HG03045 (cell line): Measurements from ENCODE around the gene PIGA.
"Not testable (repeated sequence)": the region's sequence is repeated elsewhere in the genome, so short reads cannot be mapped to it uniquely, and the experiment has no call there.

Experiments
- ATAC-seq: cut with Tn5 transposase; IDR thresholded peaks from one replicate; pipeline ENCODE4 v1.9.1; 2021; ENCODE audit warnings: mild to moderate bottlenecking, moderate library complexity; ENCODE audit not compliant: unreplicated experiment

PIGA gene

DNA sequence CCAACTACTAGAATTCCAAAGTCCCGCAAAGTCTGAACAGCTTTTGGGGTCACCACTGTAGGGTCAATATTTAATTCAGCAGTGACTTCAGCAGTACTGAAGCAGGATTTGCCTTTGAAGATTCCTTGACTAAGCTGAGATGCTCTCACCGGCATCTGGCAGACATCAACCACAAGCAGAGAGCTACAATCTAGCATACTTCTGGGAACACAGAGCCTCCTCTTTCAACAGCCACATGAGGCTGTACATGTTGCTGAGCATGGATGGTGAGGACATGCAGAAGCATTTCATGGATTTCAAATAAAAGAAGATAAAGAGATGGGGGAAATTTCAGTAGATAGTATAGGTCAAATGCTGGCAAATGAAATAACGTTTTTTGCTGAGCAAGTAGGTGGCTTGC, 13.3 kb downstream of the PIGA start:
- ATAC-seq = no peak

DNA sequence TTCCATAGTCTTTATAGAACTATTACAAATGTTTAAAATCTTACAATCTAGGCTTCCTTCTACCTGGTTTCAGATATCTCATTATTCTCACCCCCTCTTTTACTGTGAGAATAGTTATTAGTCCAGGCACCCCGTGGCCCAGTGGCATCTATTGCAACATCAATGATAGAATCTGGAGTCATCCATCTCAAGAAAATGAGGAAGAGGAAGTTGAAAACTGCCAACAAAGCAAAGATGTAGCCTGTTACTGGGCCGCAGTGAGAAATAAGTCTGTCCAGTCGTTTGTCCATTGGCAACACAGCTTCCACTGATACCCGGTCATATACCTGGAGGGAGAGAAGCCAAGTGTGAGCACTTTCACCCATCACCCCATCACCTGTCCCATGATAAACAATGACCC, 13.9 kb downstream of the PIGA start:
- no peak for ATAC-seq

DNA sequence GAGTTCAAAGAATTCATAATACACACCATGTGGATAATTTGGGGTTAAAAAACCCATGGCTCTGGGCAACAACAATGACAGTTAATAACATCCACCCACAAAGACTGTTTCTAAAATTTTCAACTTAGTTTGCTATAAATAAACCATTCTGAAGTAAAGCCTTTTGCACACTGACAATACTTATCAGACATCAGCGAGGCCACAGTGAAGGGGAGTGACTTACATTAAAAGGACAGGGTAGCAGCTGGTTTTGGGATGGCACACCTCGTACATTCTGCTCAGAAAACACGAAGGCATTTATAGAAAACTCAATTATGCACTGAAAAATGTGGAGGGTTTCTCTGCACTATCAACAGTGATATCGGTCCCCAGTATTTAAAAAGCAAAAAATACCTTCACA, 15.0 kb downstream of the PIGA start:
- no peak for ATAC-seq

DNA sequence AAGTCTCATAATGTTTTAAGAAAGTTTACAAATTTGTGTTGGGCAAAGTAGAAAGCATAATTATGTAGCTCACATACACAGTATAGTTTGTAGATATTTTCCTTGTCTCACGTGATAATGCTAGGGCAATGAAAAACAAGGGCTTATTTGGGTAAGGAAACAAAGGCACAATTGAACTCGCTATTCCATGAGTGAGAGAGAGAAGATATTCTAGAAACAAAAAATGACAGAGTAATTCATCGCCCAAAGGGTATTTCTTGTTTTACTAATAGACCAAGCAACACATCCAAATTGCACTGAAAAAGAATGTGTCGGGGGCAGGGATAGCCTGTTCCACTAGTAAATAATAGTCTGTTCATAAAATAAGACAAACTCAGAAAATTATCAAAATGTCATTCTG, 16.2 kb downstream of the PIGA start:
- no peak for ATAC-seq

DNA sequence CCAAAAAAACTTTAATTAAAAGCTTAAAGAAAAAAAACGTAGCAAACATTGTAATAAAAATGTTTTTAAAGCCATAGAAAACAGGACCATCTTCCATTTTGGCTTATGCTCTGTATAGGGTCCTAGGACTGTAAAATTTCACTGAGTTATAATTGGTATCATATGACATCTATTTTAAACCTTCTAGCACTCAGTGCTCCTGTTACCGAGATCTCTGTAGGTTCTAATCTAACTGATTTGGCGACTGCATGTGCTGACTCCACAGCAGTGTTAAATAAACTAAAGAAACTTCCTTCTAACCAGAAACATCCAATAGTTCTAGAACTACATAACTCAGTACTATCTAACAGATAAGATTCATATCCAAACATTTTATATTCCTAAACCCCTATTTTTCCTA, 19.8 kb downstream of the PIGA start, which contains the start of gene ASB11:
ASB11 (minus strand) TSS at position 132 of the 400 bp plus-strand sequence; CDS start at position 97, 35 bp downstream.
- ATAC-seq = no peak

DNA sequence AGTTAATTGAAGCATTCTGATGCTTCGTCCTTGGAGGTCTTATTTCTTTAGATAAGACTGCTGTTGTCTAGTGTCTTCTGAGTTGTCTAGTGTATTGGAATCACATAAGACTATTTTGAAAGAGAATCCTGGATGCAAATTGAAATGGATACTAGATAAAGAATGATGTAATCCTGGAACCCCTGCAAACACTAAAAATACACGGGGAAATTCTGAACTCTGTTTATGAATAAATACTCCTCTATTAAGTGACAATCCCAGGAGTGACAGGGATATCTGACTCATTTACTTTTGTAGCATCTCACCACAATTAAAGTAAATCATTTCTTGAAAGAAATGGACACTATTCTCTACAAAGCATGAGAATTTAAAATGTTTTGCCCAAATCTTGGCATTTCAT, 20.9 kb downstream of the PIGA start:
- ATAC-seq = no peak

DNA sequence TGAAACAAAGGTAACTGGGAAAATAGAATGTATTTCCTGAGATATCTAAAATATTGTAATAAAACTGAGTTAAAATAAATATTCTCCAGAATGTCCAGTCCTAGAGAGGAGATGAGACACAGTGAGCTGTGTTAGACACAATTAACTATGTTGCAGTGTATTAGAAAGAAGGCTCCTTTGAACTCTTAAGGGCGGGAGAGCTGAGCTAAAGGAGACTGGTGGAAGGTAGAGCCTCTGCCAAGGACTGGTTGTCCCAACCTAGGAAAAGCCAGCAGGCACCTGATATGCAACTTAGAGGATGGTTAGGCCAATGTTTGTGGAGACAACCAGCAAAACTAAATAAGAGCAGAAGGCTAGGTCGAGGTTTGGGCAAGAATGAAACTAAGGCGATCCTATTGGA, 24.2 kb downstream of the PIGA start:
- ATAC-seq = no peak

DNA sequence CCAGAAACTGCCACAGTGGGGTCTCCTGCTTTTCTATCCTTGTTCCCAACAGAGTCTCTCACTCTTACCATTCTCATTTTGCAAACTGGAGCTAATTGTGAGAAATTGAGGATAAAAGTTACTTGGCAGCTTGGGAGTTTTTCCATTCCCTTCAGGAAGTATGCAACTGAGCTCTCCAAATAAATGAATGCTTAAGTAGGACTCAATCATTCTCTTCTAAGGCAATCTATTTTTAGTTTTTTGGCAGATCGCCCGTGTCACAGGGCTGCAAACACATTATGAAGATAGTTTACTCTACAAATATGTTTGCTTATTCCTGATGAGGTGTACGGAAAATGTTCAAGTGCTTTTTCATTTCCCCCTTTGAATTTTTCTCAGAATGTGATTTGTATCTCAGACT, 25.2 kb downstream of the PIGA start:
- no peak for ATAC-seq

DNA sequence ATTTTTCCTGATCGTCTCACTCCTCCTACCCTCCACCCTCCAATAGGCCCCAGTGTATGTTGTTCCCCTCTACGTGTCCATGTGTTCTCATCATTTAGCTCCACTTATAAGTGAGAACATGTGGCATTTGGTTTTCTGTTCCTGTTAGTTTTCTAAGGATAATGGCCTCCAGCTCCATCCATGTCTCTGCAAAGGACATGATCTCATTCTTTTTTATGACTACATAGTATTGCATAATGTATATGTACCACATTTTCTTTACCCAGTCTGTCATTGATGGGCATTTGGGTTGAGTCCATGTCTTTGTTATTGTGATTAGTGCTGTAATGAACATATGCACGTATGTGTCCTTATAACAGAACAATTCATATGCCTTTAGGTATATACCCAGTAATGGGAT, 29.4 kb downstream of the PIGA start:
- ATAC-seq = not testable (repeated sequence)

DNA sequence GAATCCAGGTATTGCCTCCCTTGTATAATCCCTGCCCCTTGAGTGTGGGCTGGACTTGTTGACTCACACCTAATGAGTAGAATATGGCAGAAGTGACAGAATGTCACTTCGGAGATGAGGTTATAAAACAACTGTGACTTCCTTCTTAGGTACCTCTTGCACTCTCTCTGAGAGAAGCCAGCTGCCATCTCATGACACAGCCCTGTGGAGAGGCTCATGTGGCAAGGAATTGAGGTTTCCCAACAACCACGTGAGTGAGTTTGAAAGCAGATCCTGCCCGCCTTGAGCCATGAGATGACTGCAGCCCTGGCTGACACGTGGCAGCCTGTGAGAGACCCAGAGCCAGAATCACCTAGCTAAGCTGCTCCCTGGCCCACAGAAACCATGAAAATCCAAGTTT, 33.4 kb downstream of the PIGA start:
- ATAC-seq = no peak

DNA sequence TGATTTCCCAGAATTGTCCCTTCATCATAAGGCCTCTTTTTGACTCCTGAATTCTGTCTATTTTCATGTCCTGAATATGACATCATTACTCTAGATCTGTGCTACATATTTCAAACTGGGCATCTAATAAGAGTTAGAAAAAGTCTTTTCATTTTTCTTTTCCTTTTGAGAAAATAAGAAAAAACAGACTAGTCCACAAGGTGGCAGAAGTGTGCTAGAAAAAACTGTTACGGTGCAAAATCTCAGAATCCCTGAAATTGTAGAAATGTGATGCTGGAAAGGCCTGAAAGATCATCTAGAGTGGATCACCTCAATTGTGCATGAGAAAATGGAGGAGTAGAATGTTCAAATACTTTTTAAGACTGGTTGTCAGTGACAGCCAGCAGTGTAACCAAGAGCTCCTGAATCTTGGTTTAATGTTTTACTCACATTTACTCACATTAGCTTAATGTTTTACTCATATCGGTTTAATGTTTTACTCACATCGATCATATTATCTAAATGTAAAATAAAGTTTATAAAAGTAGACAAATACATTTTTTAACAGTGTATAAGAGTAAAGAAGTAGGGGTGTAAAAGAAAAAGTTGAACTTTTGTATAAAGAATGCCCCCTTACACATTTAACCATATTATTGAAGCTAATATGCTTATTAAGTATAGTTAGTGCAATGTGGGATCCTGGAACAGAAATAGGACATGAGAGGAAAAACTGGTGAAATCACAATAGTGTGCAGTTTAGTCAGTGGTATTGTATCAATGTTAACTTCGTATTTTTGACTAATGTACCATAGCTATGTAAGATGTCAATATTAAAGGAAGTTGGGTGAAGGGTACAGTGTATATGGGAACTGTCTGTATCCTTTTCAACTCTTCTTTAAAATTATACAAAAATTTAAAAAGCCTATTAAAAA, 35.1 kb downstream of the PIGA start:
- no peak for ATAC-seq

DNA sequence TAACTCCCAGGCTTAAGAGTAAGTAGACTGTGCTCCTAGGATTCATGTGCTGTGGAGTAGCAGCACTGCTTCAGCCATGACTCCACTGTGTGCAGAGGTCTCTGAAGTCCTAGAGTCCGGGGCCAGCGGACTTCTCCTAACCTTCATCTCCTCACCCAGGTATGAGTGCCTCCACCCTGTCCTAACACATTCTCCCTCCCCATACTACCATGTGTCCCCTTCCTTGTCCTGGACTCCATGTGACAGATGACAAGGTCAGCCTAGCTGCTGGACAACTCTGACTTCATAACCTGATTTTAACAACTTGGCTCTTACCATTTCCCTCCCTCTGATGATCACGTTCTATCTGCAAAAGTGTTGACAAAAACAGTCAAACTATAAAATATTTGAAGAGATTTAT, 36.5 kb downstream of the PIGA start:
- no peak for ATAC-seq

DNA sequence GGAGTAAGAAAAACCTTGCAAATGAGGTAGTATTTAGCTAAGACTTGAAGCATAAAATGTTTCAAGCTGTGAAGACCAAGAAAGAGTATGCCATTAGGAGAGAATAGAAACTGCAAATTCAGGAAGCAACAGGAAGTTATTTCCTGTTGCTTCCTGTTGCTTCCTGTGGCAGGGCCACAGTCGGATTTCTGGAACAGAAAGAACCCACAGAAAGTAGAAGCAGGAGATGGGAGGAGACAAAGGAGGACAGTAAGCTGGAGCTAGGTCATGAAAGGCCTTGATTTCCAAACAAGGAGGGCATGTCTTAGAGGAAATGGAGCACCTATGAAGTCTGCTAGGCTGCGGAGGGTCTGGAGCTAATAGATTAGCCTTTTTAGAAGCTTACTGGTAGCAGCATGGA, 37.1 kb downstream of the PIGA start:
- ATAC-seq = no peak

DNA sequence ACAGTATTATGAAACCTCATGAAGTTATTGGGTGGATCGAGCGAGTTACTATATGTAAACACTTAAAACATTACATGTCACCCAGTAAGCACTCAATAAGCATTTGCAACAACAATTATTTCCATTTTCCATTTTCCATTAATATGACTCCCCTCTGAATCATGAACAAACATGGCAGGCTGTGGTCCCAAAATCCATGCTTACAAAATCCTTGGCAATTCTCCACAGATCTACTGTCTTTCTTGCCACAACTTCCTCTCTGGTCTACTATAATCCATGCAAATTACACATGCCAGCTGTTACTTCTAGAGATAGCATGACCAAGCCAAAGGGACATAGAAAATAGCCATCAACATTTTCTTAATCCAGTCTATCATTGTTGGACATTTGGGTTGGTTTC, 41.9 kb downstream of the PIGA start:
- no peak for ATAC-seq

DNA sequence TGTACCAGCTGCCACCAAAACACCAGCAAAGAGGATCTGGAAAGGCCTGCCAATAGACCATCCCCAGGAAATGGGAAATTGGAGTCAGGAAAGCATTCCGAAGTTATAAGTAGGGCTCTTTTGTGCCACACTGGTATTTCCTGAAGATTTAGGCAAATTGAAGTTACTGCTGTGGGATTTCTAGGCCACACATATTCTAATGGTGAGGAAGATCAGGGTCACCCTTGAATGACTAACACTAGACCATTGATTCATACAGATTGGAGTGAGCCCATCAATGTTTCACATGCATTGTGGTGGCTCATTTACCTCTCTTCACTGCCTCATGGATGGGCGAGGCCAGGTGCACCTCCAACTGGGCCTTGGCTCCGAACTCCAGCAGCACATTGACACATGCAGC, 42.5 kb downstream of the PIGA start:
- ATAC-seq = no peak

DNA sequence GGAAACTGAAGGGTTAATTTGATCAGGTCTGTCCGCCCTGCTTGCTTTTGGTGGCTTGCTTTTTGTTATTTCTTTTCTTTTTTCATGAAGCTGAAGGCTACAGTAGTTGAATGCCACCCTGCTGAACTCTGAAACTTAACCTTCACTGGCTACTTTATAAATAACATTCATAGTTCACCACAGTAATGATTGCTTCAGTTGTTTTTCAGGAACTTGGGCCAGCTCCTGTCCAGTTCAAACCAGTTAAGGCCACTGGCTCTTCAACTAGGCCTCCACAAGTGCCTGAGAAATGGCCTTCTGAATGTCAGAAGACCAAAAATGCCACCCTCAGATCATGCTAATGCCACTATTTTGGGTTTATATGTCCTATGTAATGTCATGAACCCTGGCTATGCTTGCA, 57.7 kb downstream of the PIGA start:
- ATAC-seq = no peak

DNA sequence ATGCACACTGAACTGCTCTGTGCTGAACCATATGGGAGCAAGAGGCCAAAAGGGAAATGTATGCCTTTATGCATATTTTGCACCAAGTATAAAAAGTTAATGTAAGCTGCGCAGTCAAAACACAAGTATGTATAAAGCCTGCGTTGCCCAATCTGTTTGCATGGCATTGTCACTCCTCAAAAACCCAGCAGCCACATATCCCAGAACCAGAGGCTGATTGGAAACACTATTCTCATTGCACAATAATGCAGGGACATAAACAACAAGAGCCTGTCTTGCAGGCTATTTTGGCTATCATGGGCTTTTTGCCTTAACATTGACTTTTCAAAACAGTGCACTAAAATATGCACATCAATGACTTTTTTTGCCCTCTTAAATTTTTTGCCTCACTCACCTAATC, 60.4 kb downstream of the PIGA start:
- ATAC-seq = no peak

DNA sequence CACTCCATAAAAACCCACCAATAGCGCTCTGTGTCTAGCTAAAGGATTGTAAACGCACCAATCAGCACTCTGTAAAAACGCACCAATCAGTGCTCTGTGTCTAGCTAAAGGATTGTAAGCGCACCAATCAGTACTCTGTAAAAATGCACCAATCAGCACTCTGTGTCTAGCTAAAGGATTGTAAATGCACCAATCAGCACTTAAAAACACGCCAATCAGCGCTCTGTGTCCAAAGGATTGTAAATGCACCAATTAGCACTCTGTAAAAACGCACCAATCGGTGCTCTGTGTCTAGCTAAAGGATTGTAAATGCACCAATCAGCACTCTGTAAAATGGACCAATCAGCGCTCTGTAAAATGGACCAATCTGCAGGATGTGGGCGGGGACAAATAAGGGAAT, 62.0 kb downstream of the PIGA start:
- not testable (repeated sequence) for ATAC-seq

DNA sequence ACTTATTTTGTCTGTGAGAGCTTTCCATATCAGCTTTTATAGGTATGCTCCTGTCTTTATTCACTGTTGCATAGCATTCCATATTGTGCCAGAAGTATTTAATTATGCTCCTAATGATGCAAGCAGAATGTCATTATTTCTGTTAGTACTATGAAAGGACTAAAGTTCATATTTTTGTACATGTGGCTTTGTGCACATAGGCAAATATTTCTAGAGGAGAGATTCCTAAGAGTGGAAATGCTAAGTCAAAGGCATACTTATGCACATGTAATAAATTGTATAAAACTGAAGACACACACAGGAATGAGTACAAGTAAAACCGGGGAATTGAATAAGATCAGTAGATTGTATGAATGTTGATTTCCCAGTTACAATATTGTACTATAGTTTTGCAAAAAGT, 63.6 kb downstream of the PIGA start:
- ATAC-seq = no peak

DNA sequence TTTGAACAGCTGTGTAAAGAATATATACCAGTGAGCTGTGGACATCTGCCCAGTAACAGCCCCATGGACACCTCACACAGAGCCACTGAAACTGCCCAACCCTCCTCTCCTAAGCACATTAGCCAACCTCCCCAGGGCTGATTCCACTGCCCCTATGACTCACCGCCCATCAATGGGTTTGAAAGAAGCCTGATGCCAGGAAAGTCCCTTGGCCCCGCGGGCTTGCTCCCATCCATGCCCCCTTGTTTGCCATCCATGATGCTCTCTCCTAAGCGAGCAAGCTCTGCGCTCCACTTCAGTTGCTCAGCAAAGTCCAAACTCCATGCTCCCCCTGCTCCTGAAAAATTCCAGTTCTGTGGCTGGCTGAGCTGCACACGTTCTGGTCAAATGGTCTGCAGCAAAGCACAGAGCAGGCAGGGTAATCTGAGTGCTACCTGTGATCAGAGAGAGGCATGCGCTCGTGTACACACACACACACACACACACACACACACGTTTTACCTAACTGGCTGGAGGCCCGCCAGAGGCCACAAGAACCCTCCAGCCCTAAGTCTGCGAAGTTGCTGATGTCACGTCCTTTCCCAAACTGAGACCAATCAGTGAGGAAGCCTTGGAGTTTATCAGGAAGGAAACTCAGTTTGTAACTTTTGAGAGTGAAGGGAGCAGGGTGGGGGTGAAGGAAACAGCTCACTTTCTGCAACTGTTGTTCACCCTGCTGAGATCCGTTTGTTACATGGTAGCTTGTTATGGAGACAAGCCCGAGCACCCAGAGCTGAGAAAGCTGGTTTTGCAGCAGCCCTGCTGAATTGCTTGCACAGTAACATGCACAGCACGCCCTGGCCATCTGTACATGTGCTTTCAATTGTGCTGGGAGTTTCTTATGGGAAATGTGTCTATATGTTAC, 65.5 kb downstream of the PIGA start, which contains the start of gene ASB9:
ASB9 (minus strand) TSS at position 466 of the 904 bp plus-strand sequence; CDS start at position 257, 209 bp downstream.
- no peak for ATAC-seq
